ENCODE measurements around the gene MOB3B.
"Not testable (repeated sequence)": the region's sequence is repeated elsewhere in the genome, so short reads cannot be mapped to it uniquely, and the experiment has no call there.

The MOB3B gene

DNA sequence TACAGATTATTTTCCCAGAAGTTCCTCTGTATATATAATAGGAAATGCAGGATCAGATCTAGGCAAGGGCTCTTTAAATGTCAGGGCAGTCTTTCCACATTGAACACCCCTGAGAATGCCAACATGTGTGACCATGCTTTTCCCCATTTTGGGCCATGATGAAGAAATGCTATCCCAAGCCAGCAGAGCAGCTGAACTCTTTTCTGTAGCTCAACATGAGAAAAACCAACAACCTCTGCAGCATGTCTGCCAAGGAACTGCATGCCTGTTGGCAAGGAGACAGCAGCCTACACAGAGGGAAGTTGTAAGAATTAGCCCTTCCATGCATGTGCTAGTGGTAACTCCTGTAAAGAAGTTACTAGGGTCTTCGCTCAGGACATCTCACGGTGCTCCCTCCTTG is 15.1 kb downstream of the MOB3B start:
- DNase-seq = no peak

DNA sequence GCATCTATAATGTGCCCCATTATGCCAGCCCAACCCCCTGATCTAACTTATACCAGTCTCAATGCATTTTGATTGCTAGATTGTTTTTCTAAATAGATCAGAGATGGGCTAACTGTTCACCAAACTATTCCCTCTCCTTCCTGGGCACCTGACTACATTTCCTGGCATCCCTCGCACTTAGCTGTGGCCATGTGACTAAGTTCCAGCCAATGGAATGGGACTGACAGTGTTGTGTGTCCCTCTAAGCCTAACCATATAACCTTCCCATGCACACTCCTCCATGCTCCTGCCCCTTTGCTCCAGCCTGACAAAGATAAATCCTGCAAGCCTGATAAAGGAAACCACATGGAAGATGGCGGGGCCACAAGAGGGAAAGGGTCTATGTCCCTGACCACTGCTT is 17.8 kb downstream of the MOB3B start:
- DNase-seq = no peak

DNA sequence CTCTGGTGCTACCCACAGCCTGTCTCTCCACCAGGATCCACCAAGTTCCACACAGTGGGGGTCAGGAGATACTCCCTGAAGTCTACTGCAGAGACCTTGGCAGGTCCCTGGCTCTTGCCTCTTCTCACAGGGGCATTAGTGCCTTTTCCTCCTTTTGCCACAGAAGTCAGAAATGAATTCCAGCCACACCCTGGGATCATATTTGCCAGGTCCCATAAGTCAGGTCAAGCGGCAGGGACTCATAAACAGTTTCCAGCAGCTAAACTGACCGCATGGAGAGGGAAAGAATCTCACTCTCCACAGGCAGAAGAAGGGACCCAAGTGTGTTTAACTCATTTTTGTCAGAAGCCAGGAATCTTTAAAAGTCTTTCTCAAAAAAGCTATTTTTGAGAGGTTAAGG is 18.8 kb downstream of the MOB3B start:
- no peak for DNase-seq

DNA sequence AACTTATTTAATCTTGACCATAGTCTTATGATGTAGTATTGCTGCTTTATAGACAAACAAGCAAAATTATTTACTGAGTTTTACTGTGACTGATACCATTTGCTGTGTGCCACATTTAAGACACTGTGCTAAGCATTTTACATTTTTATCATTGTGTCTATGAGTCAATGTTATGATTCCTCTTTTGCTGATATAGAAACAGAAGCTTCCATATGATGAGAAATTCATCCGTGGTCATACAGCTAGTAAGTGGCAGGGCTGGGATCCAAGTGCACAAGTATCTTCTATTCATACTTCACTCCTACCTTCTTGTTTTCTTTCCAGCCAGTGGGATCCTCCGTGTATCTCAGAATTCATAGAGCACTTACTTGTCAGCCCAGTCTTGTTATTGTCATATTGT is 22.6 kb downstream of the MOB3B start:
- DNase-seq = no peak

DNA sequence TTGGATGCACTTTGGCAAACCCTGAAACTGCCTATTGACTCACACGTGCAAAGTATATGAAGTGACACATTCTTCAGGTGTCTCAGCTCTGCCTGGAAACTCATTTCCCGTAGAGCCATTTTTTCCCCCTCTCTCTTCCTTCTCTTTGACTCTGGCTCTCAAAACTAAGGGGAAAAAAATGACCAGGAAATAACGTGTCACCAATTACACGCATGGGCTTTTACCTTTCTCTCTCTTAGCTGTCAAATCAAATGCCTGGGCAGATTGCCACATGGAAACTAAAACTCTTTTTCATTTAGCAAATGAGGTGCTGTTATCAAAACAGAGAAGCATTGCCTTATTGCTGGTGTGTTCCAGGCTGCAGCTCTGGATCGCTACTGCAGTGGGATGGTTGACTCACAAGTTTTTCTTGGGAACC is 23.9 kb downstream of the MOB3B start:
- DNase-seq = no peak

DNA sequence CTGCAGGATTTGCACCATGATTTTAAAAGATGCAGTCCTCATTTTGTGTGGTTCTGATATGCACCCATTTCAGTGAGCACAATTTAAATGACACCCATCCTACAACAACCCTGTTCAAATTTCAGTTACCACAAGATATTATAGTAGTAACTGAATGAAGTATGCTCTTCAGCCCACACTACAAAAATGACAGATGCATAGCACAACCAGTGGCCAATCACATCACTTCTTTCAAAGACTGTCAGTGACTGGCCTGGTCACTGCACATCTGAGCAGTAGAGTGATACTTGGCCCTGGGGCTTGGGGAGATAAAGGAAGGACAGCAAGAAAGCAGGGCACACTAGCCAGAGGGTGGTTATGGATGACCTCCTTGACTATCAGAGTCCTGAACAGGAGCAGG is 25.4 kb downstream of the MOB3B start:
- no peak for DNase-seq

DNA sequence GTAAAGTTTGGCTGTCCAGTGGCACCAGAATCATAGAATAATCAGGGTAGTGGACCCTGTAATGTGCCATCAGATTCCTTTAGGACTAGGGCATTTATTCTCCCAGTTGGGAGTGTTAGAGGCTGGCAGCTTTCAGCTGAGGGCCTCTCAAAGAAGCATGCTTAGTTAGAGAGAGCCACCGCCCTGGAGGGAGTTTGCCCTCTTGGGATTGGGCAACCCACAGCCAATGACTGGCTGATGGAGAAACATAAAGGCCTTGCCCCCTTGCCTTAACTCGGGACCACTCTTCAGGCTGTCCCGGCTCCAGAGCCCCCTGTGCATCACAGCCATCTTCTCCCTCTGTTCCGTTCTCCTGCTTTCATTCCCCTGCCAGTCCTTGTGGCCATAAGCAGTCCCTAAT is 26.0 kb downstream of the MOB3B start:
- DNase-seq = no peak

DNA sequence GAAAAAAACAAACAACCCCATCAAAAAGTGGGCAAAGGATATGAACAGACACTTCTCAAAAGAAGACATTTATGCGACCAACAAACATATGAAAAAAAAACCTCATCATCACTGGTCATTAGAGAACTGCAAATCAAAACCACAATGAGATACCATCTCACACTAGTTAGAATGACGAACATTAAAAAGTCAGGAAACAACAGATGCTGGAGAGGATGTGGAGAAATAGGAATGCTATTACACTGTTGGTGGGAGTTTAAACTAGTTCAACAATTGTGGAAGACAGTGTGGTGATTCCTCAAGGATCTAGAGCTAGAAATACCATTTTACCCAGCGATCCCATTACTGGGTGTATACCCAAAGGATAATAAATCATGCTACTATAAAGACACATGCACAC is 28.7 kb downstream of the MOB3B start:
- DNase-seq = not testable (repeated sequence)

DNA sequence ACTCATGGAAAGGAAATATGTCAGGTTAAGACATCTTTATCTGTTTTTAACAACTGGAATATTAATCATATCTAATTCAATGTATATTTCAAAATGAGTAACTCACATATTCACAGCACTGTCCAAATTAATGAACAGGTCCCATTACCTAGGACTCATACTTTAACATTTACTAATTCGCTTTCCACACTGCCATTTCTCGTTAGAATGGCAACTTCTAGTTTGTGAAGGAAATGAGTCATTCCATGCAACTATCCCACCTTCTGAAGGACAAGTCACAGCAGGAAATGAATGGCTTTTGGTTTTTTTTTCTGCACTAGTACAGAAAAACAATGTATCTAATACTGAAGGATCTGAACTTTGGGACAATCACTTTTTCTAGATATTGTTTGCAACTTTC is 30.2 kb downstream of the MOB3B start:
- no peak for DNase-seq

DNA sequence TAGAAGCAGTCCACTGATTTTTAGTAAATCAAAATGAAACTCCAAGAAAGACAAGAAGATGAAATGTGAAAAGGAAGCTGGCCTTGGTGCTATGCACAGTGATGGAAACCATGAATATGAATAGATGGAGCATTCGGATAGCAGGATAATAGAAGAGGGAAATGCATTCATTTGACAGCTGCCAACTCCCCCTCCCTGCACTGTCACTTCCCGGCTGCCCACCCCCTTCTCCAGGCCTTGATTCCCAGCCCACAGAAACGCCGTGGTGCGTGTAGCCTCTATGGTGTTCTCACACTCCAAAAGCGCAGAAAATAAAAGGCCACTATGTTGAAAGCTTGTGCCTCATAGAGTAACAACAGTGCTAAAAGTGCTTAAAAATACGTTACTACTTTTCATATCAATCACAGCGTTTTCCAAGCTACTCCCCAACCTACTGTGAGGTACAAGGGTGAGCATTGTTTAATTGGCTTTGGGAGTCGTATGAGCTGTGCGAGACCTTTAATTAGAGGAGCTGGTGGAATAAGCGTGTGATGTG is 31.7 kb downstream of the MOB3B start:
- no peak for DNase-seq

DNA sequence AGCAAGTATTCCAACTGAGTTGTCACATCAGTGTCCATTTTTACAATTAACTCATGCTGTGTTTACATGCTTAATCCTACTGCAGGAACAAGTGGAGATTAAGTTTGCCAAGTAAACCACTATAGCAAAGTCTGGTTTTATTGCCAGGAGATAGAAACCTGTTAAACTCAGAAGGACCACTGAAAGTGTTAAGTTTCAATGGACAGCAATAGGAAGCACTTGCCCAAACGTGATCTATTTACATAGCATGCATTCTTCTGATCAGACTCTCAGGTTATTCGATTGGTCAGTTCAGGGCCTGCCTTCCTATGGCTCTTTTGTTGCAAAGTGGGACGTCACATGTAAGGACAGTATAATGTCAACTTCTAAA is 33.5 kb downstream of the MOB3B start:
- DNase-seq = no peak

DNA sequence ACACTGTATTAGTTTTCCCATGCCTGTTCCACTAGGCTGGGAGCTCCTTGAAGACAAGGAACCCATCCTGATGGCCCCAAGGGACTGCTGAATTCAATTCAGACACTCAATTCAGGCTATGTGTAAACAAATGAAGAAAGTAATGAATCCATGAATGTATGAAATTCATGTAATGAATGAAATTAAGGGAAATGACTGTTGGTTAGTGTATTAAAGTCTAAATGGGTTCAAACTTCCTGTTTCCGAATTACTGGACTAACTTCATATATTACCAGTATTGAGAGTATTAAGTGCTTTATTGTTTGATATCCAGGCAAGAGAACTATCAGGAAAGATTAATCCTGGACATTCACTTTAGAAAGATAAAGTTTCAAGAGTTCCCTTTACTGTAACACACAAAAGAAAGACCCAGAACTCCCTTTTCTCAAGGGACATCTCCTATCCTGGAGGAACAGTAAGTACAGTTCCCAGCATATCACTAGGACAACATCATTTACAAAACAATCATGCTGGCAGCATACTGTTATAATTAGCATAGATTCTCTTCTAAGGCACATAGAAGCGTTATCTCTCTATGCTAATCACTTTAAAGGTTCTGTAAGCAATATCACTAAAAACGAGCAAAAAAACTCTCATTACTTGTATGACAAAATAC is 34.0 kb downstream of the MOB3B start:
- DNase-seq = no peak

DNA sequence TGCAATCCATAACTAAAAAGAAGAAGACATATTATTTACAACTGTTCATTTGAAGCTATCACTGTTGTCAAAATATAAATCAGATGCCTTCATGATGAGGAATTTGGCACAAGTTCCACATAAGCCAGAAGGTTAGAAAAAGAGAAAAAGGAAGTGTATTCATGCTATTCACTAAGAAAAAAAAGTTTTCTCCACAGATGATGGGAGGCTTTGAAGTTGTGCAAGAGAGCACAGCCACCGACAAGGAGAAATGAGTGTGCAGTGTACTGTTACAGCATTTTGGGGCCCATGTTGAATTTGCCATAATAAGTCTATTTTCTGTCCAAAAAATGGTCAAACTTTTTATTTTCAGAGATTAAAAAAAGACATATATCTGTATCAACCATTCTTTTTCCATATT is 38.5 kb downstream of the MOB3B start:
- no peak for DNase-seq

DNA sequence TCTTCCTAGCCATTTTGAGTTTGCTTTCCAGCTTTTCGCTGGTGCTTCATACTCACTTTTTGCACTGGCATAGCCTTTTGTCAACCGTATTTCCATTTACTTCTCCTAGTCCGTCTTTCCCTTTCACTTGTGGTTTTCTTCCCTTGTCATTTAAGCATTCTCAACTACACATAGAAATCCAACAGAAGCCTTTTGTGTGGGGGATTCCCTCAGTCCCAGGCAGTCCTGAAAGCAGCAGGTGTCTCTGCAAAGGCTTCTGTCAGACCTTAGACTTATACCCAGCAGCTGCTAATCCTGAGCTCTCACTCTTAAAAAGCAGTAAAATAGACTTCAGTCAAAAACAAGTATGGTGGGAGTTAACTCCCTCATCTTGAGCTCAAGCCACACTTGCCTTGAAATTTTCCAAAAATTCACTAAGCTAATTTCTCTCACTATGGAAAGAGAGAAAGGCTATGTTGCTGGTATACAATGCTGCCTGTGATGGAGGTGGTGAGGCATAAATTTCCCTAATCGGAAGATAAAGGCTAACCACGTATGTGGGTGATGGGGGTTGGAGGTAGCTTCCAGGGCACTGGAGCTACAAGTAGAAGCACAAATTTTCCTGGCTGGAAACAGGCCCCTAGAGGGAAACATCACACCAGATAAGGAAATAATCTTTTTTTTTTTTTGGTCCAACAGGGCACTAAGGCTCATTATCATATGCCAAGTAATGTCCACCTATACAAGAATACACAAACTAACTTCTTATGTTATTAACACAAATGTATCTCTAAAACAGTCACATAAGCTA is 40.3 kb downstream of the MOB3B start:
- DNase-seq = no peak

DNA sequence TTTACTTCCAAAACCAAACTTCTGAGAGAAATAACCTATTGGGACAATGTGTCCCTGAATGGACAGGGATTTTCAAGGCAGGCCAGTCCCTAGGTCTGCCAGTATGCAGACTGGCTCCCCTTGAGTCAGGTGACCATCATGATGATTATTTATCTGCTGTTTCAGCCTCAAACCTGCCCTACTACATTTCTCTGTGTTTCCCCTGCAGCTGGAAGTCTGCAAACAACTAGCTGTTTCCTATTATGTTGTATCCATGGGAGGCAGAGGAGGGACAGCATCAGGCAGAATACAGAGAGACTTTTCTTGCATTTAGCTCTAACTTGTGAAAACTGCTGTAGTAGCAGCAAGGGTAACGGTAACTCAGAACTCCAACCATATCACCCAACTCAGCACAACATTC is 41.7 kb downstream of the MOB3B start:
- DNase-seq = no peak

DNA sequence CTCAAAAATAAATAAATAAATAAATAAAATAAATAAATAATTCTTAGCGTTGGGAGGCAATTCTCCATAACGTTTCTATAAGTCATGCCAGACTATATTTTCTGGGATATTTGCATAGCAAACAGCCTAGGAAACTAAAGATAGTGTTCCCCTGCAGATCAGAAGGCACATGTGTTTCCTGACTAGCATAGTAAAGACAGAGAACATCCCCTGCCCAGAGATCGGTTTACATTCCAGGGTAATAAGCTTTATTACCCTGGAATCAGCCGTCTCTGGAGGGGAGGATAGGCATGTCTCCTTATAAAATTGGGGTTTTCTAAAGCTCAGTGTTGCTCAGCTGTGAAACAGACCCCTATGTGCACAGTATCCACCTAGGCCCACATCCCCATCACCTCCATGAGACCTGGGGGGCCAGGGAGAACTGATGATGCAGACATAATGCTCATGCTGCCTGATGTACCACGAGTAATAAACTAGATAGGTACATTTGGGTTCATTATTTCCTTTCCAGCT is 42.4 kb downstream of the MOB3B start:
- no peak for DNase-seq

DNA sequence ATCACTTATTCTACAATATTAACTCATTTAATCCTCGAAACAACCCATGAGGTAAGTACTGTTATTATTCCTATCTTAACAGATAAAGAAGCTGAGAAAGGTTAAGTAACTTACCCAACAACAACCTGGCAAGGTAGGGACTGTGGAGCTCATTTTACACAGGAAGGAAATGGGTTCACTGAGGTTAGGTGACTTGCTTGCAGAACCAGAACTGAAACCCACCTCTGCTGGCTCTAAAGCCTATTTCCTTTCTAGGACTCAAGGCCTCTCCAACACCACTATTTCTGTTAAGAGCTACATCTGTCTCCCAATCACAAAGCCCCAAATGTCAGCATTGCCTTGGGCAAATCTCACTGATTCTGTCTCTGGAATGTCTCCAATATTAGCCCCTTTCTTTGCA is 44.5 kb downstream of the MOB3B start:
- no peak for DNase-seq

DNA sequence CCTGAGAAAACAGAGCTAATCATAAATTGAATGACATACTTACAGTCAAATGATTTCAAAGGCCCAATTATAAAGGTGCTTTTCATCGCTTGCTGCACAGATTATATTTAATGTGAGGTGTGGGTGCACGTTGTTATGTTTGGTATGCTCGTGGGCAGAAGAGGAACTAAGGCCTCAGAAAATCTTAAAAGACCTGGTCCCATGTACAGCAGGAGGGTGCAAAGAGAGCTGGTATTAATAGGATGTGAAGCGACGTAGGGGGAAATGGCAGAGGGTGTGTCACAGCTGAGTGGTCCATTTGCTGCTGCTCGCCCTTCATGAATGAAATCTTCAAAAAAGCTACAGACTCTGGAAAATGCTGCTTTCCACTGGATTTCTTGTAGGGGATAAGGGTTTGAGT is 46.0 kb downstream of the MOB3B start:
- DNase-seq = no peak

DNA sequence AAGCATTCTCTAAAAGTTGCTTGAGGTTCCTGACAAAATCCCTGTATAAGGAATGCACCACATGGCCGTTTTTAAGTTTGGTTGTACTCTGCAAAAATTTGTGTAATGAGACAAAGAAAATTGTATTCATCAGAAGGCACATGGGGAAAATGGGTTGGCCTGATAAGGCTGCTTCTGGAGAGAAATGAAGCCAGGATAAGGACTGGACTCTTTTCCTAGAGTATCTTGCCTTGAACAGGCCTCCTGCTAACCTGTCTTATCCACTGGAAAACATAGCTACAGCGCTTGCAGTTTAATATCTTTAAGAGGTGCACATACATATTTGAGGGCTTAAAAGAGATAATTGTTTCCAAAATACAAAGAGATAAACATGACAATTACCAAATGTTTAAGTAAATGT is 46.9 kb downstream of the MOB3B start:
- no peak for DNase-seq

DNA sequence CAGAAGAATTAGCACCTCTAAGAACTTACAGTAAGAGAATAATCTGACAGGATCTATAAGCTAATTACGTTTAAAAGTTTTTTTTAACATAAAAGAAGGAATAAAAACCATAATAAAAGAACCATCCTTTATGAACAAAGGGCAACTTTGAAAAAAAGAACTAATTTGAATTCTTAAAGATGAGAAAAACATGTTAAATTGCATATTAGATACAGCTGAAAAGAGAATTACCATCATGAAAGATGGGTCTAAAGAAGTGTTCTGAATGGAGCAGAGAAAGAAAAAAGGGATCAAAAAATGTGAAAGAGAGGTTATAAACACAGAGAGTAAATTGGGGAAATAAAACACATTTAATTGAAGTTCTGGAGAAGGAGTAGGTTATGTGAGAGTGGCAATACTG is 51.3 kb downstream of the MOB3B start:
- no peak for DNase-seq

DNA sequence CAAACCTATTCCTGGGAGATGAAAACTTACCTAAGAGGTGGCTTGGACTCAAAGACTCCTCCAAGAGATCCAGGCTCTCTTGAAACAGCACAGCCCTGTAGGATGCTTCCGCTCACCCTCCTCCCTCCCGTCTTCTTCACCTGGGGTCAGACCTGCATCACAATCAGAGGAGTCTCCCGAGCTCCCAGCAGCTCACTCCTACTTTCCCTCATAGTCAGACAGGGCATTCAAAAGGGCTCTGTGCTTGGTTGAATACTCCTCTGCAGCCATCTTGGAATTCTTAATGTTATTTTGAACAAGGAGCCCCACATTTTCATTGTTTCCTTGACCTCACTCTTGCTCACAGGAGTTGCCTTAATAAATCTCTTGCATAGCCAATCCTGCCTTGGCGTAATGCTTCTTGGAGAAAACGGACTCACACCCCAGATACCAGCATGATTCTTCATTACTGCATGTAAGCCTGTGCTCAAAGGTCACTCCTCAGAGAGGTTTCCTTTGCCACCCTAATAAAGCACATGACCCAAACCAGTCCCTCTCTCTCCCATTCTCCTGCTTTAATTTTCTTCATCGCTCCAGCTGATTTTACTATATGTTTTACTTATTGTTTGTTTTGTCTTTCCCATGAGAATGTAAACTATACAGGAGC is 52.6 kb downstream of the MOB3B start:
- DNase-seq = no peak

DNA sequence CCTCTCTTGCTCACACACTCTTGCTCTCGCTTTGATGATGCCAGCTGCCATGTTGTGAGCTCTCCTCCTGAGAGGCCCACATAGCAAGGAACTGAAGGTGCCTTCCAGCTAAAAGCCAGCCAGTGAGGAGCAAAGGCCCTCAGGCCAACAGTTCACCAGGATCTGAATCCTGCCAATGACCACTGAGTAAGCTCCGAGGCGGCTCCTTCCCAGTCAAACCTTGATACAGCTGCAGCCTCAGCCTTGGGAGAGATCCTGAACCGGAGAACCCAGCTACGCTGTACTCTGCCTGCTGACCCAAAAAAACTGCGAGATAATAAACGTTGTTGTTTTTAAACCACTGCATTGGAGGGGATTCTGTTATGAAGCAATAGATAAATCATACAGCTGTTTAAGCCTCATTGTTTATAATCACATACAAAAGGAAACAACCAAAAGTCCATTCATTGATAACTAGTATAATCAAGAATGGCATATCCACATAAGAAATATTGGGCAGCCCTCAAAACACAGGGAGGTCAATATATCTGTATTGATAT is 54.5 kb downstream of the MOB3B start:
- DNase-seq = no peak

DNA sequence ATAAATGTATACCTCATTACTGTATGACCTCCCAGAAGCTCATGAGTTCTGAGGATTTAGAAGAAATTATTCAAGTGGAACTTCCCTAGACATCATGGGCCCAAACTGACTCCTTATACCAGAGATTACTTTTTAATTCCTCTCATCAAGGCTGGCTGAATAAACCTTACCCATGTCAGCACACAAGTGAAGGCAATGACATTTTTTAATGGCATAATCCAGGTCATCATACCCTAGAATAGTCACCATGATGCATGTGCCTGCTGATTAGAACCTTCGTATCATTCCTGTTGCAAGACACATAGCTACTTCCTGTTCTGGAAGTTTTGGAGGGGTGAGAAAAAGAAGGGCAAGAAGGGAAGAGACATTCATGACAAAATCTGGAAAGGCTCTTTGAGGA is 55.3 kb downstream of the MOB3B start:
- DNase-seq = no peak

DNA sequence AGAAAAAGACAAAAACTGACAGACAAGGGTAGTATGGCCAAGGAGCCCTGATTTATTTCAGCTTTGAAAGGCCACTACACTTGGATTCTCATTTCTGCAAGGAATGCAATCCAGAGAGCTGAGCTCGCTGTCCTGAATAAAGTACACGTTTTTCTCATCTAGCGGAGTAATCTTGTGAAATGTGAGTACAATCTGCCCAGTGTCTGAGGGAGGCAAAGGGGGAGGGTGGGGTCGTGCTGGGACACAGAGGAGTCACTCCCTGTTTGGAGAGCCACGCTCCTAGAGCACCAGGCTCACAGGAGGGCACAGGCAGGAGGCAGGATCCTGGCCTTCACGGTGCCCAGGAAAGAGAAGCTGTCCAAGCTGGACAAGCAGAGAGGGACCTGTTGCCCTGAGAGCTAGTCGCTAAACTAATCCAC is 56.5 kb downstream of the MOB3B start:
- no peak for DNase-seq

Data from NCI-H1048 (cell line).